GM18505 (cell line): ENCODE measurements around the gene SPATS2.
"Not testable (repeated sequence)": the region's sequence is repeated elsewhere in the genome, so short reads cannot be mapped to it uniquely, and the experiment has no call there.

Experiments used
- ATAC-seq: cut with Tn5 transposase; IDR thresholded peaks from one replicate; pipeline ENCODE4 v1.9.1; 2021; ENCODE audit not compliant: unreplicated experiment
- POLR2A ChIP-seq: IDR thresholded peaks from 4 replicates; pipeline ENCODE4 v1.6.1; 2011; ENCODE audit warnings: borderline replicate concordance; ENCODE audit not compliant: insufficient read depth, insufficient read length; ENCODE audit errors: extremely low read depth

The SPATS2 gene

GRCh38 chr12:49377386-49377785 lies 10.1 kb downstream of the SPATS2 start:
- no peak for TF ChIP-seq POLR2A
- ATAC-seq: no peak

DNA sequence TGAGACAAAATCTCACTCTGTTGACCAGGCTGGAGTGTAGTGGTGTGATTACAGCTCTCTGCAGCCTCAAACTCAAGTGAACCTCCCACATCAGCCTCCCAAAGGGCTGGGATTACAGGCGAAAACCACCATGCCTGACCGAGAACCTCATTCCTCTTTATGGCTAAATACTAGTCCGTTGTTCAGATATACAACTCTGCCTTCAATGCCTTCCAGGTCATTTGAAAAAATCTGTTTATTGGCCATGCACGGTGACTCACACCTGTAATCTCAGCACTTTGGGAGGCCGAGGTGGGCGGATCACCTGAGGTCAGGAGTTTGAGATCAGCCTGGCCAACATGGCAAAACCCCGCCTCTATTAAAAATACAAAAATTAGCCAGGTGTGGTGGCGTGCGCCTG lies 12.9 kb downstream of the SPATS2 start:
- ATAC-seq: not testable (repeated sequence)

DNA sequence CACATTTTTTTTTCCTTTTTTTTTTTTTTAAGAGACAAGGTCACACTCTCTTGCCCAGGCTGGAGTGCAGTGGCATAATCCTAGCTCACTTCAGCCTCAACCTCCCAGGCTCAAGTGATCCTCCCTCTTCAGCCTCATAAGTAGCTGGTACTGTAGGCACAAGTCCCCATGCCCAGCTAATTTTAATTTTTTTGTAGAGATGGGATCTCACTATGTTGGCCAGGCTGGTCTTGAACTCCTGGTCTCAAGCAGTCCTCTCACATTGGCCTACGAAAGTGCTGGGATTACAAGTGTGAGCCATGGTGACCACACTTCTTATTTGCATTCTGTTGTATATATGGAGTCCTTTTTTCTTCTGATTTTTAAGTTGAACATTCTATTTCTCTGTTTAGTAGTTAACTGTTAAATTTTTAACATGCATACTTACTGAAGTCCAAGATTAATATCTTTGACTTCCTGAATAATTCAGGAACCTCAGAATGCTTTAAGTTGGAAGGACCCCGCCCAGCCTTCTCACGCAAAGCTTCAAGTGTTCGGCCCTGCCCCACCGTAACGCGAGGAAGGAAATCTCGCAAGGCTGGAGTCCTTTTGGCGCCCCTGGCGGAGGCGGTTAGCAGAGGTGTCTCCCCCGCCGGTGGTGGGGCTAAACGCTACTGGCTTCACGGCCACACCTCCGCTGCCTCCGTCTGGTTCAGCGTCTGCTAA lies 21.6 kb downstream of the SPATS2 start:
- no peak for ATAC-seq
- no peak for TF ChIP-seq POLR2A

- no peak for ATAC-seq
- no peak for TF ChIP-seq POLR2A
Measured at GRCh38 chr12:49389387-49389703, 22.1 kb downstream of the SPATS2 start.

GRCh38 chr12:49397000-49397399 lies 29.7 kb downstream of the SPATS2 start:
- no peak for ATAC-seq
- TF ChIP-seq POLR2A: no peak

DNA sequence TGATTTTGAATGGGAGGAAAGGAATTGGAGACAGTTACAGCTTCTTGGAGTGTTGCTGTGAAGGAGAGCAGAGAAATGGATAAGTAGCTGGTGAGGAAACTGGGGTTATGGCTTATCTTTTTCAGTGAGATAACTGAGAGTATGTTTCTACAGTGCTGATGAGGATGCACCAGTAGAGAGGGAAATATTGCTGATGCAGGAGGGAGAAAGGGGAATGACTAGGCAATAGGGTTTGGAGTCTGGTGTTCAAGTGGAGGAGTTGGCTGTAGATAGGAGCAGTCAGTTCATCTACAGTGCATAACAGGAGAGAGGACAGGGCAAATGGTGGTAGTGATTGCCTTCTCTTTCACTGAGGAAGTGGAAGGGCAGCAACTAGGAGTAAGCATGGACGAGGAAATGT lies 33.0 kb downstream of the SPATS2 start:
- ATAC-seq: no peak
- TF ChIP-seq POLR2A: no peak

DNA sequence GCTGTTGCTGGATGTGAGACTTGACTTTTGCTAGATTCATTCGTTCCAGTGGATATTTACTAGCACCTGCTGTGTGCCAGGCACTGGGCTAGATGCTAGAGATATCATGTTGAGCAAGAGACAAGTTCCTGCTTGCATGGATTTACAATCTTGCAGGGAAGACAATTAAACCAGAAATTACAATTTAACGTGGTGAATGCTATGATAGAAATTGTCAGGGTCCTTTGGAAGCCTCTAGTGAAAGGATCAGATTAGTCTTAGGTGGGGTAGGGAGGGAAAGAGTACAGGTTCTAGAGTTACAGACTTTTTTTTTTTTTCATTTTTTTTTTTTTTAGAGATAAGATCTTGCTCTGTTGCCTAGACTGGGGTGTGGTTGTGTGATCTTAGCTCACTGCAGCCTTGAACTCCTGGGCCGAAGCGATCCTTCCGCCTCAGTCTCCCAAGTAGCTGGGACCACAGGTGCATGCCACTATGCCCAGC lies 36.7 kb downstream of the SPATS2 start:
- no peak for ATAC-seq
- TF ChIP-seq POLR2A: no peak

DNA sequence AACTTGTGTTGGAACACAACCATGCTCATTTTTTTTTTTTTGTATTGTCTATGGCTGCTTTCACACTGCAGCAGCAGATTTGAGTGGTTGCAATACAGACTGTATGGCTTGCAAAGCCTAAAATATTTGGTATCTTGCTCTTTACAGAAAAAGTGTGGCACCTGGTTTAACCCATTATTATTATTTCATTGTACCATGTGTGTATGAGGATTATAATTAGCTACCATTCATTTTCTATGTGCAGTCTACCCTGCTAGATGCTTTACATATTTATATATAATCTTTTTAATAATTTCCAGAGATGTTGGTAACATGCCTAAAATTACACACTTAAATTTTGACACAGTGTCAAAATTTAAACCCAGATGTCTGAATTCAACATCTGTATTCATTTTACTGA lies 37.7 kb downstream of the SPATS2 start:
- no peak for TF ChIP-seq POLR2A
- ATAC-seq: no peak

GRCh38 chr12:49410818-49411217 lies 43.6 kb downstream of the SPATS2 start:
- TF ChIP-seq POLR2A: no peak
- no peak for ATAC-seq

DNA sequence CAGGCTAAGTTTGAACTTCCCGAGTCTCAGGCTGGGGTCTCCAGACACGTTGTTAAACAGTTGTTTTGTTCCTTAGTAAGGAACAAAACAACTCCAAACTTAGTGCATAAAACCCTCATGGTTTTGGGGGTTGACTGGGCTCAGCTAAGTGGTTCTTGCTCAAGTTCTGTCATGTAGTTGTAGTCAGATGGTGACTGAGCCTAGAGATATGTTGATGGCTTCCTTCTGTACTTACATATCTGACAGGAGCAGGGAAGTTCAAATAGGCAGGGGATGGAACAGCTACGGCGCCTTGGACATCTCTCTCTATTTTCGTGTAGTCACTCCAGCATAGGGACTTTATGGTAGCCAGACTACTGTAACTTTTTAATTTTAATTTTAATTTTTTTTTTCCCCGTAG lies 45.7 kb downstream of the SPATS2 start:
- no peak for ATAC-seq
- TF ChIP-seq POLR2A: no peak

GRCh38 chr12:49413796-49414195 lies 46.5 kb downstream of the SPATS2 start:
- no peak for ATAC-seq
- TF ChIP-seq POLR2A: no peak

DNA sequence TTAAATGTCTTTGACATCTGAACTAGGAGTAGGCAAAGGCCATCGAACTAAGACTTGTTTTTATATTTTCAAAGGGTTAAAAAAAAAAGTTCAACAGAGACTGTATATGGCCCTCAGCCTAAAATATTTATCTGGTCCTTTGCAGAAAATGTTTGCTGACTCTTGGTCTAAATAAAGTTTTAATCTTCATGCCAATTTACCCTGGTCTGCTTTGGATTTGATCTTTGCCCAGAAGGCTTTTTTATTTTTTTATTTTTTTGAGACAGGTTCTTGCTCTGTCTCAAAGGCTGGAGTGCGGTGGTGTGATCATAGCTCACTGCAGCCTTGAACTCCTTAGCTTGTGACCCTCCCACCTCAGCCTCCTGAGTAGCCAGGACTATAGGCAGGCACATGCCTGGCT lies 47.1 kb downstream of the SPATS2 start:
- no peak for ATAC-seq
- TF ChIP-seq POLR2A: no peak

DNA sequence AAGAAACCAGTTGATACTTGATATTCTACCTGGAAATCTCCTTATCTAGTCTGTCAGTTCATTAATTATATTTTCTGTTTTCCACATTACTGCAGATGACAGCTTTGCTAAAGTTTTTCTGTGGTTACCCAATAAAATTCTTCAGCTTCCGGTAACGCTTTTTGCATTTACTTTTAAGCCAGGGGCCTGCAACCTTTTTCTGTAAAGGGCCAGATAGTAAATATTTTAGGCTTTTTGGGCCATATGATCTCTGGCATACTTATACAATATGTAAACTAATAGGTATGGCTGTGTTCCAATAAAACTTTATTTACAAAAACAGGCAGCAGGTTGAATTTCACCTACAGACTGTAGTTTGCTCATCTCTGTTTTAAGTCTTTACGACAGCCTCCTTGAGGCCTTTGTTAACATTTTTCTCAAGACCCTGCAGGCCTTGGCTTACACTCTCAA lies 48.3 kb downstream of the SPATS2 start:
- no peak for ATAC-seq
- no peak for TF ChIP-seq POLR2A

GRCh38 chr12:49416892-49417291 lies 49.6 kb downstream of the SPATS2 start:
- ATAC-seq: no peak
- TF ChIP-seq POLR2A: no peak

DNA sequence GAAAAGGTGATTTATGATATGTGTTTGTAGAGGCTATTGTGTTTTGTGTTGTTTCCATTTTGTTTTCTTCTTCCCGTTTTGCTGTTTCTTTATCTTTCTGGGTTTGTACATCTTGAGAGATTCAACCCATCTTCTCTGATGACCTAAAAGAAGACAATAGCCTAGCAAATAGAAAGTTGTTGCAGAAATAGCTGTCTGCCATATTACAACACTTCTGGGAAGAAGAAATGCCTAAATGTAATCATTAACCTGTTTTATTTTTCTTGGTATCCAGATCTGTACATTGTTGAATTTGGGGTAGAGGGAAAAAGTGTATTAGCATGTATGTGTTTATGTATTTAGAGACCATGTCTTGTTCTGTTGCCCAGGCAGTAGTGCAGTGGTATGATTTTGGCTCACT lies 50.3 kb downstream of the SPATS2 start:
- no peak for ATAC-seq
- TF ChIP-seq POLR2A: no peak
